Fibroblast of pulmonary artery (primary cell): Measurements from ENCODE around the gene COL18A1.
A peak's percentile ranks its signal among the peaks of the same experiment; 100 is the strongest.
"Not testable (repeated sequence)": the region's sequence is repeated elsewhere in the genome, so short reads cannot be mapped to it uniquely, and the experiment has no call there.

Experiments
- DNase-seq: peaks from one replicate; pipeline ENCODE4 v3.0.0-alpha.2; 2010; ENCODE audit warnings: low read depth
- H3K4me3 ChIP-seq: replicated peaks from 2 replicates; pipeline ENCODE4 v1.5.1; 2011; ENCODE audit warnings: low read depth, mild to moderate bottlenecking, control low read depth, low read length, moderate library complexity
- TF ChIP-seq, protein P1 (sequence below): IDR thresholded peaks from 2 replicates; pipeline ENCODE4 v1.5.1; 2011; ENCODE audit warnings: mild to moderate bottlenecking, control low read depth, low read length, inconsistent platforms; ENCODE audit errors: missing control alignments

The COL18A1 gene

DNA sequence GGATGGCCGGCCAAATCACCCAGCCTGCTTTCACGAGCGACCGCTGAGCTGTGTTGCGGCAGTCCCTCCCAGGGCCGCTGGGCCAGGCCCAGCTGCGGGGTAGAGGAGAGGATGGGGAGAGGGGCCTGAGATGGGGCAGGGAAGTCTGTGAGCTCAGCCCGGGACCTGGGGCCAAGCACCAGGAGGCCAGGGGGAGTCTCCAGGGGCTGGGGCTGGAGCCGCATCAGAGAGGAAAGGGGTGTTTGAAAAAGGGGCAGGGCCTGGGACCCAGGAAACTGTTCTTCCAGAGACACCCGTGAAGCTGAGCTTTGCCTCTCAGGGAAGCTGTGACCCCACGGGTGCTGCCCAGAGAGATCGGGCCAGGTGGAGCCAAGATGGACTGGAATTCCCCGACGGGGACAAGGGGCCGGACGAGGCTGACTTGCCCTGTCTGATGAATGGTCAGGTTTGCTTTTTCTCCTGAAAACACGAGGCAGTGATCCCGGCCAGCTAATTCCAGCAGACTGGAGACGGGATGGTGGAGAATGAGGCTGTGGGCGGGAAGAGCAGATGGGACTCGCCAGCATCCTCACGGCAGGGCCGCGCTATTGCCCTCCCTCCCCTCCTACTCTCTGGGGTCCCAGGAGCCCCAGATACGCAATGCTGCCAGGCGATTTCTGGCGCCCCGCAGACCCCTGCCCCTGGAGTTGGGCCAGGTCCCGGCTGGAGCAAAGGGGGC lies 40.3 kb upstream of the COL18A1 start:
- peak; percentile 87 for DNase-seq
- H3K4me3 ChIP-seq: peak overlapping the region; percentile 24
- TF ChIP-seq, protein P1, sequence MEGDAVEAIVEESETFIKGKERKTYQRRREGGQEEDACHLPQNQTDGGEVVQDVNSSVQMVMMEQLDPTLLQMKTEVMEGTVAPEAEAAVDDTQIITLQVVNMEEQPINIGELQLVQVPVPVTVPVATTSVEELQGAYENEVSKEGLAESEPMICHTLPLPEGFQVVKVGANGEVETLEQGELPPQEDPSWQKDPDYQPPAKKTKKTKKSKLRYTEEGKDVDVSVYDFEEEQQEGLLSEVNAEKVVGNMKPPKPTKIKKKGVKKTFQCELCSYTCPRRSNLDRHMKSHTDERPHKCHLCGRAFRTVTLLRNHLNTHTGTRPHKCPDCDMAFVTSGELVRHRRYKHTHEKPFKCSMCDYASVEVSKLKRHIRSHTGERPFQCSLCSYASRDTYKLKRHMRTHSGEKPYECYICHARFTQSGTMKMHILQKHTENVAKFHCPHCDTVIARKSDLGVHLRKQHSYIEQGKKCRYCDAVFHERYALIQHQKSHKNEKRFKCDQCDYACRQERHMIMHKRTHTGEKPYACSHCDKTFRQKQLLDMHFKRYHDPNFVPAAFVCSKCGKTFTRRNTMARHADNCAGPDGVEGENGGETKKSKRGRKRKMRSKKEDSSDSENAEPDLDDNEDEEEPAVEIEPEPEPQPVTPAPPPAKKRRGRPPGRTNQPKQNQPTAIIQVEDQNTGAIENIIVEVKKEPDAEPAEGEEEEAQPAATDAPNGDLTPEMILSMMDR: no peak

DNA sequence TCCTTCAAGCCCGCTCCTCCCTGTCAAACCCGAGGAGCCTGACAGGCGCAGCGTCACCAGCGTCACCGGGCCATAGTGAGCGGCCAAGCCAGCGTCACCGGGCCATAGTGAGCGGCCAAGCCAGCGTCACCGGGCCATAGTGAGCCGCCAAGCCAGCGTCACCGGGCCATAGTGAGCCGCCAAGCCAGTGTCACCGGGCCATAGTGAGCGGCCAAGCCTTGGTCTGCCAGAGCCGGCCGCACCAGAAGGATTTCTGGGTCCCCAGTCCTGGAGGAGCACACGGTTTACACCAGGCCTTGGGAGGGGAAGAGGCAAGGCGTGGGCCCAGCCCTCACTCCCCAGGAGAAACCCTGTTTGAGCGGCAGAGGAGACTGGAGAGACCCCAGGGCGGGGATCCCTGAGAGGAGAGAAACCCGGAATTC lies 39.8 kb upstream of the COL18A1 start:
- TF ChIP-seq, protein P1: no peak
- no peak overlapping the region for H3K4me3 ChIP-seq
- no peak for DNase-seq

DNA sequence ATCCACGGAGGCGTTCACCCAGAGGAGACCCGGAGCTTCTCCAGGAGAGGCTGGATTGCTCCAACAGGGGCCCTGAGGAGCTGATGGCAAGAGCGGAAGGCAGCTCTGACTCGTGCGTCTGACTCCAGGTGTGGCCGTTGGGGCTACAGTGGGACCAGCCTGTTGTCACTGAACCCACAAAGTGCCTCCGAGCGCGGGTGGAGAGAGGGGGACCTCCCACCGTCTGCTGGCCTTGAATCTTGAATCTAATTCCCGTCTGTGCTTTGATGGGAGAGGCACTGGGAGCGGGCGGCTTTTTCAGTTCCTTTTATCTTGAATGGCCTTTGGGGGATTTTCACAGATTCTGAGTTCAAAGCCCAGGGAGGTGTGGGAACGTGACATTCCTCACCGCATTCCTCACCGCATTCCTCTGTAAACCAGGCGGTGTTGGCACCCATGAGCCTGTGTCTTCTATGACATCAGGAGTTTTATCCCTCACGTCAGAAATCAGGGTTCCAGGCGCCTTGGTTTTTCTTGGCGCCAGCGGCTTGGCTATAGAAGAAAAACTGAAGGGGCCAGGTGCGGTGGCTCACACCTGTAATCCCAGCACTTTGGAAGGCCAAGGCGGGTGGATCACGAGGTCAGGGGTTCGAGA lies 39.2 kb upstream of the COL18A1 start:
- TF ChIP-seq, protein P1: no peak
- DNase-seq: peak; percentile 83
- no peak overlapping the region for H3K4me3 ChIP-seq

DNA sequence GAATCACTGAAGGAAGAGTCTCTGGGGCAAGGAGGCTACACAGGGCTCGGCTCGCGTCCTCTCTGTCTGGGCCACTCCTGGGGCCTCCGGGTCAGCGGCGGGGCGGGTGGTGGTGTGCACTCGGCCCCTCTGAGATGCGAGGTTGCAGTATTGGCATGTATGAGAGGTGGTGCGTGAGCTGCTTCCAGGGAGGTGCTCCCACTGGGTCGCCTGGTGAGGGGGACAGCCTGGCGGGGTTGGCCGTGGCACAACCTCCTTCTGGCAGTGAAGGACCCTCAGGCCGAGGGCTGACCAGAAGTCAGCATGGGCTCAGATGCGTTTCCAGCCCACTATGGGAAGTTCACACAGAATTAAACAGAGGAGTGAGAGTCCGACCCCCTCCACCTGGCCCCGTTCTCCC lies 38.5 kb upstream of the COL18A1 start:
- DNase-seq: no peak
- H3K4me3 ChIP-seq: no peak overlapping the region
- TF ChIP-seq, protein P1: no peak

DNA sequence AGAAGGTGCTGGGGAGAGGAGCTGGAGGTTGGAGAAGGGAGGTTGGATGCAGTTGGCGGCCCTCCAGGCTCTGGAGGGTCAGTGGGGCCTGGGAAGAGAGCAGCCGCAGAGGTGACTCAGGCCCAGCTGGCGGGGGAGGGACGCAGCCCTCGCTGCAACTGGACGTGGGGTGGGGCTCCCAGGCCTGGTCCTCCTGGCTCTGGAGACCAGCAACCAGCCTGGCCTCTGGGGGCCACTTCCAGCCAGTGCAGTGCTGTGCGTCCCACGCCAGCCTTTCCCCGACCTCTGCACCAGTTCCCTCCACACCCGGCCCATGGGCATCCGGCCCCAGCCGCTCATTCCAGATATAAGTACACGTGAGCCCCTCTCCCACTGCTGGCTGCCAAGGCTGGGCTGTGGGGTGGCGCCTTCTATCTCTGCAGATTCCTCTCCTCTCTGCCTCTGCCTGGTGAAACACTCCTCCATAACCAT lies 38.0 kb upstream of the COL18A1 start:
- H3K4me3 ChIP-seq: no peak overlapping the region
- DNase-seq: peak; percentile 98
- TF ChIP-seq, protein P1: peak; percentile 23

DNA sequence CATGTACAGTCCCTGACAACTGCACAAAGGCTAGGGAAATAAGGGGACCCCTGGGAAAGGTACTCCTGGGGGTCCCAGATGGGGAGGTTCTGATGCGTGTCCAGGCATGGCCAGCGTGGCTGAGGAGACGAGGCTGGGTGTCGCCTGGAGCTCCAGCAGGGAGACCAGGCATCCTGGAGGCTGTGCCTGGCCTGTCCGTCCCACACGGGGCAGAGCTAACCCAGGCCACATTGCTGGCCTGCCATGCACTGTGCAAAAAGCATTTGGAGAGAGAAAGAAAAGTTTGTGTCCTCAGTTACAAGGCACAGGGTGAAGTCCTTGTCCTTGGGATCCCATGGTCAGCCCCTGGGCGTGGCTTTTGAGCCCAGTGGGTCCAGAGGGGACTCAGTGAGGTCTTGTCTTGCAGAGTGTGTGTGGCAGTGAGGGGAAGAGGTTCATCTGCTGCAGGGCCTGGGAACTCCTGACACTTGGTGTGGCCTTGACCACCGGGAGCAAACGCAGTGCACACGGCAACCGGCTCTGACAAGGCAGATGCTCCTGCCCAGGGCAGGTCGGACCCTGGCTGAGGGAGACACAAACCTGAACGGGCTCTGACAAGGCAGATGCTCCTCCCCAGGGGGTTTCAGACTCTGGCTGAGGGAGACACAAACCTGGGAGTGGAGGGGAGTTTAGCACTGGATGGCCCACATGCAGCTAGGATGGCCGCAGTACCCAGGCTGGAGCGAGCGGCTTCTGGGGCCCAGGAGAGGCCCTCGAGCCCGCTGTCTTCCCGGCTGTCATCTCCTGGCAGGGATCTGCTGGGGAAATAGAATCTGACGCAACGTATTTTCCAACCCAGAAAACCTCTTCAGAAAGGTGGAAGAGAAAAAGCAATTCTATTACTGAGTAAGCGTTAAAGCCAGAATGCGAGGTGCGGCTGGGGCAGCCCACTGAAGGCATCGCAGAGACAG lies 37.3 kb upstream of the COL18A1 start:
- H3K4me3 ChIP-seq: no peak overlapping the region
- no peak for DNase-seq
- TF ChIP-seq, protein P1: no peak

DNA sequence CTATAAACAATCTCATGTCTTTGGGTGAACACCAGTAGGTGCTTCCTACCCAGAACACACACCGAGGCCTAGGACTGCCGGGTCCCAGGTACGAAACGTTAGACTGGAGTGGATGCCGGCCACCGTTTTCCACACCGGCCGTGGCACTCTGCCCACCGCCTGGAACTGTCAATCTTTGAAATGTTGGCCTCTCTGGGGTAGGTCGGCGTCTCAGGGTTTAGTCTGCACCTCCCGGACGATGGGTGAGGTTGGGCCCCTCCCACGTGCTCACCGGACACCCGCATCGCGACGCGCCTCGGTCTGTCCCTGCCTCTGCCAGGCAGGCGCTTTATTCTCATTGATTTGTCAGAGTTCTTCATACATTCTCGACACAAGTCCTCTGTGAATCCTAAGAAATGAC lies 35.9 kb upstream of the COL18A1 start:
- DNase-seq: not testable (repeated sequence)

More for the DNA sequence above, 35.9 kb upstream of the COL18A1 start:
- H3K4me3 ChIP-seq: not testable (repeated sequence)
